A549 (cell line): Measurements from ENCODE around the gene OIP5.

ENCODE experiments used
- CBX8 ChIP-seq: fragments of 200-600 bp; sonication (generic); IDR thresholded peaks from 2 replicates; pipeline ENCODE4 v1.6.1; 2016
- CTCF ChIP-seq: fragments of >200 bp; sonication (Bioruptor Twin); formaldehyde crosslinking; IDR thresholded peaks from 3 replicates; pipeline ENCODE4 v1.5.1; 2016
- GATA3 ChIP-seq: IDR thresholded peaks from 2 replicates; pipeline ENCODE4 v1.6.1; 2012; ENCODE audit warnings: borderline replicate concordance
- PHF8 ChIP-seq: fragments of 200-600 bp; sonication (generic); IDR thresholded peaks from 2 replicates; pipeline ENCODE4 v1.6.1; 2016; ENCODE audit warnings: low read depth, mild to moderate bottlenecking, antibody characterized with exemption, moderate library complexity, borderline replicate concordance

- no peak for TF ChIP-seq PHF8
- TF ChIP-seq CBX8 = no peak
- TF ChIP-seq CTCF = no peak
- TF ChIP-seq GATA3 = no peak
Measured at GRCh38 chr15:41284427-41285177, 47.8 kb downstream of the OIP5 start.
